Epidermal melanocyte (primary cell): ENCODE measurements around the gene LACTB.

Experiments
- DNase-seq: peaks from one replicate; pipeline ENCODE4 v3.0.0; 2011; ENCODE audit warnings: low spot score; ENCODE audit not compliant: insufficient read length

The LACTB gene

GRCh38 chr15:63166219-63166618 is 44.6 kb downstream of the LACTB start:
- DNase-seq: no peak

- DNase-seq: no peak
These were observed 48.1 kb downstream of the LACTB start for GRCh38 chr15:63169788-63170187.

GRCh38 chr15:63172376-63172775 is 50.7 kb downstream of the LACTB start:
- no peak for DNase-seq

- no peak for DNase-seq
These were observed 51.3 kb downstream of the LACTB start for GRCh38 chr15:63172851-63173451.

- DNase-seq: no peak
These were observed 54.6 kb downstream of the LACTB start for GRCh38 chr15:63176302-63176701.

- no peak for DNase-seq
These were observed 56.4 kb downstream of the LACTB start for GRCh38 chr15:63178034-63178433.

GRCh38 chr15:63180746-63181145 is 59.1 kb downstream of the LACTB start:
- DNase-seq: no peak

GRCh38 chr15:63181648-63182047 is 60.0 kb downstream of the LACTB start:
- no peak for DNase-seq

- no peak for DNase-seq
These were observed 63.5 kb downstream of the LACTB start for GRCh38 chr15:63185206-63185605.

GRCh38 chr15:63186065-63186464 is 64.4 kb downstream of the LACTB start:
- no peak for DNase-seq

- DNase-seq: no peak
These were observed 66.0 kb downstream of the LACTB start for GRCh38 chr15:63187589-63188226.

GRCh38 chr15:63188247-63188925 is 66.7 kb downstream of the LACTB start:
- no peak for DNase-seq

- DNase-seq: peak; percentile 57
These were observed 67.5 kb downstream of the LACTB start, which contains the start of gene RAB8B for GRCh38 chr15:63188926-63189871. Gene RAB8B, plus strand, starts transcription at chr15:63189606. Its CDS starts 19 bp downstream, at chr15:63189625.

- DNase-seq: no peak
These were observed 68.5 kb downstream of the LACTB start for GRCh38 chr15:63189941-63190768.

- no peak for DNase-seq
These were observed 69.3 kb downstream of the LACTB start for GRCh38 chr15:63190769-63191649.
